GM19455 (cell line): ENCODE data around the gene MEIOSIN.
"Not testable (repeated sequence)": the region's sequence is repeated elsewhere in the genome, so short reads cannot be mapped to it uniquely, and the experiment has no call there.

Source experiments
- ATAC-seq: cut with Tn5 transposase; IDR thresholded peaks from one replicate; pipeline ENCODE4 v1.9.1; 2021; ENCODE audit not compliant: unreplicated experiment

MEIOSIN gene, protein sequence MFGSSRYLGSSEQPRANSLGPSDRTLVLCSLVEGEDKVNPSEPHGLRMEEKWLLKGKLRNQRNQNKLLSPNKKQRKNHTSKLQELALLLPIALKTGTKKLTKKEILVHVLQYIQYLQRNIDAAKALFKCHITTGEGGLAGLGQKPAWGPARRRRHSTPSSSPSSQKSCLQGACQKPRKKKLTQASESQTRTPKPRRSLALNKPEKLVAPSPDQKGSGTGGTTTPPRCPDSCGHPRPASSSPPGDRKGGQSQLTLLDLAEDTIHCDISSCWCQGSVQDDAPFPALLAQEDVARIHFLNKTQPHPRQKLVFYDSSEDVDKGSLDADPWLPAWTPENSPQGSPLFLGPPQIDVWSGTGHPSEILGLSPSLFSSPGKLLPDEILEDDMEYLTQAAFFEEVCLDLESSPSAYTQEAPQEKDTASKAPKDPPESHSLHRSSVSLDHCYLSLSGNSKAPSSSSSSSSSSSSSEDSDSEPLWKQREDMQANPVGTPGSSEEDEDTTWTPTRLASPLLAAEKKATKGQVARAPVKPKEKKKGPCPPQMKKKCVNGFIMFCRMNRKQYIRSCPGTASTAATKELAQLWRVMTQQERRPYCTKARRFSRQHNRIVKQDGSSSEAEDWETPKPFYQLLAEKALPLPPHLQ

DNA sequence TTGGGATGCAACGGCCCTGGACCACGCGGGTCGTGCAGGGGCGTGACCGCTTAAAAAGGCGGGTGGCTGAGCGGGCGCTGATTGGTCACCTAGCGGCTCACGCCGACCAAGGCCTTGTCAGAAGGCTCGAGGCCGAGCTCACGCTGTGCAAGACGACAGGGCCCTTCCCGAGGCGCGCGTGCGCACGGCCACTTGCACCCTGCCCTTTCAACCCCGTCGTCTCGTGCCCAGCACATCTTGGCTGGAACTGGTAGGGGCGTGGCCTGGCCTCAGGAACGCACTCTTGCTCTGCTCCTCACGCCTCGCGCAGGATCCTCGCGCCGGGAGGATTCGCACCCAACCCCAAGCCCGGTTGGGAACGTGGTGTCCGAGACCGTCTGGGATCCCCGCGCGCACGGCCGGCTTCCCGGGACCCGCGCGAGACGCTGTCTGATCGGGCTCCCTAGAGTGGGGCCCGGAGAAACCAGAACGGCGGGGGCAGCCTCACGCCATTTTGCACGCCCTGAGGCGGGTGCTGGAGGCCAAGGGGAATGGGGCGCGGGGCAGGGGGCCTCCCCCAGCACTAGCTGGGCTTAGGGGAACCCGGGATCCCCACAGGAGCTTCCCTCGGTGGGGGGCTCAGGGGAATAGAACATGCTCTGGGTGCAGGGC is at the start of gene MEIOSIN:
Gene MEIOSIN, plus strand, starts transcription at position 280 of the 651 bp plus-strand sequence. CDS start 1,938 bp downstream, outside the sequence.
- ATAC-seq, result no peak

DNA sequence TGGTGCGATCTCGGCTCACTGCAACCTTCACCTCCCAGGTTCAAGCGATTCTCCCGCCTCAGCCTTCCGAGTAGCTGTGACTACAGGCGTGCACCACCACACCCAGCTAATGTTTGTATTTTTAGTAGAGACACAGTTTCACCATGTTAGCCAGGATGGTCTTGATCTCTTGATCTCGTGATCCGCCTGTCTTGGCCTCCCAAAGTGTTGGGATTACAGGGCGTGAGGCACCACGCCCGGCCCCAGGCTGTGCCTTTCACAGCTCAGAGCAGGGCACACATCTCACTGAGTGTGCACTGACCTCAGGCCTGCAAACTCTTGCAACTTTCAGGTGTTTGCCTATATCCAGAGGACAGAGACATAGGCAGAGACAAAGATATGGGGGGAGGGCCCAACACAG is 48.2 kb upstream of the MEIOSIN start:
- not testable (repeated sequence) for ATAC-seq

DNA sequence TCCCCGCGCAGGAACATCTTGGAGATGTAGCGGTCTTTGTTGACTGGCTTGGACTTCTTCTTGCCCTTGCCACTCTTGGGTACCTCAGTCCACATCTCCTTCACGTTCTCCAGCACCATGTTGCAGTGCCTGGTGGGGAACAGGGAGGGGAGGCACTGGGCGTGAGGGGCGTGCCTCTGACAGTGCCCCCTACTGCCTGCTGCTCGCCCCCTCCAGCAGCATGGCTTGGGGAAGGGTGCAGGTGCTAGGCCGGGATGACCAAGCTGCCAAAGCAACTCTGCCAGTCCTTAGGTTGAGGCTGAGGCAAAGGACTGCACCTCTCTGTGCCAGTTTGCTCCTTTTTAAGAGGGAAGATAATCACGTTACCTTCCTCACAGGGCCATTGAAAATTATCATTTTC is 45.6 kb upstream of the MEIOSIN start:
- no peak for ATAC-seq

DNA sequence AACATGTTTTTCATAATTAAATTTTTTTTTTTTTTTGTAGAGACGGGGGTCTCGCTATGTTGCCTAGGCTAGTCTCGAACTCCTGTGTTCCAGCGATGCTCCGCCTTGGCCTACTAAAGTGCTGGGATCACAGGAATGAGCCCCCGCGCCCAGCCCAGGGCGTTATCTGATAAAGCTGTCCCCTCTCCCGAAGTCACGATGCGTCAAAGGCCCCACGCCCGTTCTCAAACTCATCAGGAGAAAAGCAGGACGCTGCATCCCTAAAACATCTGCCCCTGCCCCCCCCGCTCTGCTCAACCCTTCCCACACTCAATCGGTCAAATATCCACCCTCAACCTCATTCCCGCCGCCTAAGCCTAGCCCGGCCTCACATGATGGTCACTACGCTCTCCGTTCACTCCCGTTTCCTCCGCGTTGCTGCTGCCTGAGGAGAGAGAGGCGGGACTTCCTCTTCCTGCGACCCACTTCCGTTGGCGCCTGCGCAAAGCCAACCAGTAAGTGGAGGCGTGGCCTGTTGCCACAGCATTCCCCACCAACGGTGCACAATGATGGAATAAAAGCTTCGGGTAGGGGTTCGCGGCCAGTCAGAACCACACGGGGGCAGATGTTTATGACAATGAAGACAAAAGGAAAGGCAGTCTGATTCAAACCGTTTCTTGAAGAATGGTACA is 41.6 kb upstream of the MEIOSIN start, which contains the start of gene SNRPD2:
Gene SNRPD2, minus strand, starts transcription at position 438 of the 671 bp plus-strand sequence. Its CDS starts 65 bp downstream, at position 373.
- ATAC-seq, result peak; percentile 50

DNA sequence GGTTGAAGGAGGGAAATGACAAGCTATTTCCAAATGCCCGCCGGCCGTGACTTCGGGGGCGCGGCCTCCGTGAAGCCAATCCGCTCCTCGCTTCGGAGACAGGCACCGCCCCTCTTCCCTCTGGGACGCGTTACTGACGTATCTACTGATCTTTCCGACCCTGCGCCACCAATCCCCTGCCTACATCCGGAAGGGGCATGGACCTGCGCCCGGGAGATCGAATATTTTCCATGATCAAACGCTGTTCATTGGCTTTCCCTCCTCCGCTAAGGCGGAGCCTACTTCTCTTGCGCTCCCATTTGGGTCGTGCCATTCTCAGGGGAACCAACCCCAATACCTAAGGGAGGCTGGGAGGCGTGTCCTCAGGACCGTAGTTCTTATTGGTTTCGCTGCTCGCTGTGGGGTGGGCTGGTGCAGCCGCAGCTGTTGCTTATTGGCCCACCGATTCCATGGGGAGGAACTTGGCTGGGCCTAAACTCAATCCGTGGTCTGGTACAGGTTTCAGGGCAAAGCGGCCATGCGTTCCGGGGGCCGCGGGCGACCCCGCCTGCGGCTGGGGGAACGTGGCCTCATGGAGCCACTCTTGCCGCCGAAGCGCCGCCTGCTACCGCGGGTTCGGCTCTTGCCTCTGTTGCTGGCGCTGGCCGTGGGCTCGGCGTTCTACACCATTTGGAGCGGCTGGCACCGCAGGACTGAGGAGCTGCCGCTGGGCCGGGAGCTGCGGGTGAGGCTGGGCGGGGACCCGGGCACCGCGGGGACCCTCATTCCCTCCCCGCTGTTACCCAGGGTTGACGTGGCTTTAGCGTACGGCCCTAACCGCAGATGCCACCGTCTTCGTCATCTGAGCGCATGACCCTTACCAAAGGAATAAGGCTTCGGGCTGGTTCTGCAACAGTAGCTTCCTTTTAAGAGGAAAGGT is 40.8 kb upstream of the MEIOSIN start, which contains the start of gene QPCTL:
Gene QPCTL, plus strand, starts transcription at position 480 of the 919 bp plus-strand sequence. Its CDS starts 38 bp downstream, at position 518.
- peak; percentile 82 for ATAC-seq

DNA sequence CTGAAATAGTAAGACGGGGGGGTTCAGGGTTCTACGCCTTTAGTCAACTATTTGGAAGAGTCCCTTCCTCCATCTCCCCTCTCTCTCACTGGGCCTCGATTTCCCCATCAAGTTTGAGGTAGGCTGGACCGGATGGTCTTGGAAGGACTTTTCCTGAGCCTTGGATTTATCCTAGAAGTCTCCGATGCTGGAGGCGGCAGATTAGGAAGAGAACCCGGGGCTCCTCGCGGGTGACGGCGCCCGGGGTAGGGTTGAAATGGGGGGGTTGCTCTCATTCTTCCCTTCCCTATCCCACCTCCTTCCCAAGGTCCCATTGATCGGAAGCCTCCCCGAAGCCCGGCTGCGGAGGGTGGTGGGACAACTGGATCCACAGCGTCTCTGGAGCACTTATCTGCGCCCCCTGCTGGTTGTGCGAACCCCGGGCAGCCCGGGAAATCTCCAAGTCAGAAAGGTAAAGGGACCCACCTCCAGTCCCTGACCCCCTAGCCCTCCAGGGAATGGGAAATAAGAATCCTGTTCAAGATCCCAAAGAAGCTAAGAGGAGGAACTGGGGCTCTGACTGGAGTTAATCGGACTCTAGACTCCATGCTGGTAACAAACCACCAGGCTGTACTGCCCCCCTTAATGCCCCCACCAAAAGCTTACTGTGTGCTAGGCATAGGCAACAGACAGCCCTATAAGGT is 40.0 kb upstream of the MEIOSIN start:
- ATAC-seq, result no peak

DNA sequence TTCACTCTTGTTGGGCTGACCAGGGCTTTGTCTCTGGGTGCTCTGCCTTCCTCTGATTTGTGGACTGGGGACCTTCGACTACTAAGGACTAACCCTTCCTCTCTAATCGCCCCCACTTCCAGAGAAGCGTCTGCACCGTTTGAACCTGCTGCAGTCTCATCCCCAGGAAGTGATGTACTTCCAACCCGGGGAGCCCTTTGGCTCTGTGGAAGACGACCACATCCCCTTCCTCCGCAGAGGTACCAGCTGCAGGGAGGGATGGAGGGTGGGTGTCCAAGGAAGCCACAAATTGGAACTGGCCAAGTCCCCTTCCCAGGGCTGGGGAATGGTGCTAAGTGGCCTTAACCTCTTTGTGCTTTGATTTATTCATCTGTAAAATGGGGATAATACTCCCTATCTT is 31.6 kb upstream of the MEIOSIN start:
- no peak for ATAC-seq

DNA sequence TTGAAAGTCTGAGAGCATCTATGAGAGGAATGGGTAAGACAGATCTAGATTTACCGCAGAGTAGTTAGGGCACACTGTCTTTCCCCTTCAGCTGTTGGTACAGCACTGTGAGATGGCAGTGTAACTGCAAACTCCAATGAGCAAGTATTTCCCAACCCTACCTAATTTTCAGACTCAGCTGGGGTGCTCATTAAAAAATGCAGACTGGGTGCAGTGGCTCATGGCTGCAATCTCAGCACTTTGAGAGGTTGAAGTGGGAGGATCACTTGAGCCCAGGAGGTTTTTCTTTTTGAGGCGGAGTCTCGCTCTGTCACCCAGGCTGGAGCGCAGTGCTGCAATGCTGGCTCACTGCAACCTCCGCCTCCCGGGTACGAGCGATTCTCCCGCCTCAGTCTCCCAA is 28.1 kb upstream of the MEIOSIN start:
- ATAC-seq, result no peak

DNA sequence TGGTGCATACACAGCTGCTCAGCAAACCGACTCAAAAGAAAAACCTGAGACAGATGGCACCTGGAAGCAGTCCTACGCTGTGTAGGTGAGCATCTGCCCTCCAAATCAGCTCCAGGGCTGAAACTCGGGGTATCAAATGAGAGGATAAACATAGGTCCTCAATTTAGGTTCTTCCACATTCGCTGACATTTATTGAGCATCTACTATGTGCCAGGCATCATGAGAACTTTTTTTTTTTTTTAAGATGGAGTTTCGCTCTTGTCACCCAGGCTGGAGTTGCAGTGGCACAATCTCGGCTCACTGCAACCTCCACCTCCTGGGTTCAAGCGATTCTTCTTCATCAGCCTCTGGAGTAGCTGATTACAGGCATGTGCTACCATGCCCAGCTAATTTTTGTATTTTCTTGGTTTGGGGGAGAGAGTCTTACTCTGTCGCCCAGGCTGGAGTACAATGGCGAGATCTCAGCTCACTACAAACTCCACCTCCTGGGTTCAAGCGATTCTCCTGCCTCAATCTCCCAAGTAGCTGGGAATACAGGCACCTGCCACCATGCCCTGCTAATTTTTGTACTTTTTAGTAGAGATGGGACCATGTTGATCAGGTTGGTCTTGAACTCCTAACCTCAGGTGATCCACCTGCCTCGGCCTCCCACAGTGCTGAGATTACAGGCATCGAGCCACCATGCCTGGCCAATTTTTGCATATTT is 27.4 kb upstream of the MEIOSIN start:
- ATAC-seq, result no peak

DNA sequence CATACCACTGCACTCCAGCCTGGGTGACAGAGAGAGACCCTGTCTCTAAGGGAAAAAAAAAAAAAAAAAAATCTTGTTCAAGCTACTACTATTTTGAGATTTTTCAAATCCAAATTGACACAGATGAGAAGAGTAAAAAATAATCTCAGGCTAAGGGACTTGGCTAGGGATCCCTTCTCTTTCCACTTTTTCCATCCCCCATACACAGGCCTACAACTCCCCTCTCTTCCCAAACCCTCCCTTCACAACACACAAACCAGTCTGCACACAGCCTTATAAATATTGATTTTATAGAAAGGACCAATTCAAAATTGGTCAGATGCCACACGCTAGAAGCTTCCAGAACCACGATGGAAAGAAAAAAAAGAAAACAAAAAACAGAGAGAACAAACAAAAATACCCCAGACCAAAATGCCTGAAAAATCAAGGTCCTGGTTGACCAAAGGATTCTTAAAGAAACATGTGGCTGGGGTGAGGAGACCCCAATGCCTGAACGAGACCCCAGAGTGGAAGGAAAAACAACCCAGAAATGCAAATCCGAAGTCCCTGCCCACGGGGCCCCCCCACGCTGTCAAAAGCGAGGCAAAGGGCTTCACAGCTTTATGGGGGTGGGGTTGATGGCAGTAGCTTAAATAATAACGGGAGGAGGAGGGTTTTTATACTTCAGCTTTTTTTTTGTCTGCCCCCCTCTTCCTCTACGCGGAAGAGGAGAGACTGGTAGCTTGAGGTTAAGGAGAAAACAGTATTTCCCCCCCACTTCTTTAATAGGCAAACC is 22.7 kb upstream of the MEIOSIN start:
- ATAC-seq, result no peak

DNA sequence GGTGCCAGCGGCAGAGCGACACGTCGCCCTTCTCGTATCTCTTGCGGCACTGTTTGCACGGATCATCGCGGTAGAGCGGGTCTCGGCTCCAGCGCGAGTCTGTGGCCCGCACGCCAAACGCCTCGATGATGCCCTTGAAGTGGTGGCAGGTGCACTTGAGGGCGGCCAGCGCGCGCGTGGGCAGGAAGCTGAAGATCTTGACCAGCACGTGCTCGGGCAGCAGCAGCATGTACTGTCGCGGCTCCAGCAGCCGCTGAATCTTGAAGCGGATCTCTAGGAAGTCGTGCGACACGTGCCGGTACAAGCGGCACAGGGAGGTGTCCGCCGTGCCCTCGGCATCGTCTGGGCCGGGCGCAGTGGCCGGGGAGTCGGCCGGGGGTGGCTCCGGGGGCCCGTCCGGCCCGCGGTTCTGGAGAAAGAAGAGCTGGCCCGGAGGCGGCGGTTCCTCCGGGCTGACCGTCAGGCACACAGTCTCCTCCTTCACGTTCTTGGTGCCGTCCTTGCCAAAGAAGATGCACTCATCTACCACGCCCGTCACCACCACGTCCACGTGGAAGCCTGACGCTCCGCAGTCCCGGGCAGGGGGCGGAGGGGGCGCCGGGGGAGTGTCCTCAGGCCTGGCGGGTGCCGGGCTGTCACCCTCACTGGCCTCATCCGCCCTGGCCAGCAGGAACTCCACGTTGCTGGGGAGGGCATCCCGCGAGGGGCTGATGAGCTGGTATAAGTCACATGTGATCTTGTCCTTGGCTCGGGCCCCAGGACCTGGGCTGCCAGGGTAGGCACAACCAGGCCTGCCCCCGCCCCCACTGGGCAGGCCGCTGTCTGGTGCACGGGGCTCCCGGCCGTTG is 21.2 kb upstream of the MEIOSIN start:
- ATAC-seq, result no peak

DNA sequence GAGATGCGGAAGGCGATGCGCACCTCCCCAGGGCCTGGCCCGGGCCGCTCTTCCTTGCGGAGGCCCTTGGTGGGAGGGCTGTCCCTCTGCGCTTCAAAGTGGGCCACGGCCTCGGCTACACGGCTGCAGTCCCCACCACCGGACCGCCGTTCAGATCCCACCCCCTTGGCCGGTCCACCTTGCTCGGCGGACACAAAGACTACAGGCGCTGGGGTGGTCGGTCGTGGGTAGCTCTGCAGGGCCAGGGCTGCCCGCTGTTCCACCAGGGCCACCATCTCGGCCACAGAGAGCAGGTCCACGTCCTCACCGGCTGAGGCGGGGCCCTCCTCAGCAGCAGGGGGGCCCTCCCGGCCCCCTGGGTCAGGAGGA is 20.6 kb upstream of the MEIOSIN start:
- no peak for ATAC-seq

DNA sequence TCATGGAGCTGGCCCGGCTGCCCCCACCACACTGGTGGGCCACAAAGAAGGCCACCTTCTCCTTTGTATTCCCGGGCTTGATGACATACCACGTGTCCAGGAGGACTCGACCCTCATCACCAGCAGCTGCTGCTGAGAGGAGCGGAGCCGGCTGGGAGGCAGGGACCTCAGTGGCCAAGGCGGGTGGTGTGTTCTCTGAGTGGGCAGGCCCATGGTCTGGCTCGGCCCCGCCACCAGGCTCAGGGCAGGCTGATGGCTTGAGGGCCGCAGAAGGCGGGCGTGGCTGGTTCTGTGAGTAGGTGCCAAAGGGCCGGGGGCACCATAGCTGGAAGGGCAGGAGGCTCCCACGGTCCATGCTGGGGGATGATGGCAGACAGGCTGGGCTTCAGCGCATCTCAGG is 20.1 kb upstream of the MEIOSIN start:
- ATAC-seq, result no peak

DNA sequence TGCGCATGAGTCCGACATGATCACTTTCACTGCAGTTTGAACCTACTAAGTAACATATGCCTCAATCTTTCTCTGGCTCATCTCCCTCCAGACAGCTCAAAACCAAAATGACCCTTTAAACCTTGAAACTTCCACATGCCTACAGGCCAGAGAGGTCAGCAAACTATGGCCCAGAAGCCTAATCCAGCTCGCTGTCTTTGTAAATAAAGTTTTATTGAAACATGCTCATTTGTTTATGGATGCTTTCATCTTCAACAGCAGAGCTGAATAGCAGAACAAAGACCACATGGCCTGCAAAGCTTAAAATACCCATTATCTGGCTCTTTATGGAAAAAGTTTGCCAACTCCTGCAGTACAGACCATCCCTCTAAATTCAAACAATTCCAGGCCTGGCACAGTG is 18.1 kb upstream of the MEIOSIN start:
- no peak for ATAC-seq

DNA sequence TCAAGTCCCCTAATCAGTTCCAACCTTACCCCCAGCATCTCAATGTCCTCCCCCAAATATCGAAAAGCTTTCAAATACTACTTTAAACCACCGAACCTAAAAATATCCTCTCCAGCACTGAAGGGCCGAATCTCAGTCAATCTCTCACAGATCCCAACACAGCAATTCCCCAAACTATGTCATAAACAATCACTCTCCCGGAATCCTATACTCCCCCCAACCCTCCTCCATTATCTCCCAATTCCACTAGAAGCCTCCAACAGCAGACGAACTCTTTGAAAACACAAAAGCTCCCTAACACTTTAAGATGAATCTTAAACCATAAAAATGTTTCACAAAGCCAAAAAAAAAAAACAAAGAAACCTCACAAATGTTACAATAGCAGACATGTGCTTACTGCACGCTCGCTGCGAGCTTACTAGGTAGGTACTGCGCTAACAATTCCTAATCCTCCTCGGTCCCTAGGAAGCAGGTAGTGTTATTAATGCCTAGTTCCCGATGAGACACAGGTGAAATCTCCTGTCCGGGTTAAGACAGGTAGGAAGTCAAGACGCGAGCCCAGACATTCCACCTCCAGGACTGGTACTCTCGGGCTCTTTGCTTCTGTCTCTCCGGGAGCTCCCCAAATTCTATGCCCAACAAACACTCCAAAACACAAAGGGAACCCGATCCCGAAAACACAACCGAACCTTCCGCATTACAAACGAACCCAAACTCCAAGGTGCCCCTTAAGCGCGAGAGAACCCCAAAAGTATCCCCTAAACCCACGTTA is 16.7 kb upstream of the MEIOSIN start:
- no peak for ATAC-seq

DNA sequence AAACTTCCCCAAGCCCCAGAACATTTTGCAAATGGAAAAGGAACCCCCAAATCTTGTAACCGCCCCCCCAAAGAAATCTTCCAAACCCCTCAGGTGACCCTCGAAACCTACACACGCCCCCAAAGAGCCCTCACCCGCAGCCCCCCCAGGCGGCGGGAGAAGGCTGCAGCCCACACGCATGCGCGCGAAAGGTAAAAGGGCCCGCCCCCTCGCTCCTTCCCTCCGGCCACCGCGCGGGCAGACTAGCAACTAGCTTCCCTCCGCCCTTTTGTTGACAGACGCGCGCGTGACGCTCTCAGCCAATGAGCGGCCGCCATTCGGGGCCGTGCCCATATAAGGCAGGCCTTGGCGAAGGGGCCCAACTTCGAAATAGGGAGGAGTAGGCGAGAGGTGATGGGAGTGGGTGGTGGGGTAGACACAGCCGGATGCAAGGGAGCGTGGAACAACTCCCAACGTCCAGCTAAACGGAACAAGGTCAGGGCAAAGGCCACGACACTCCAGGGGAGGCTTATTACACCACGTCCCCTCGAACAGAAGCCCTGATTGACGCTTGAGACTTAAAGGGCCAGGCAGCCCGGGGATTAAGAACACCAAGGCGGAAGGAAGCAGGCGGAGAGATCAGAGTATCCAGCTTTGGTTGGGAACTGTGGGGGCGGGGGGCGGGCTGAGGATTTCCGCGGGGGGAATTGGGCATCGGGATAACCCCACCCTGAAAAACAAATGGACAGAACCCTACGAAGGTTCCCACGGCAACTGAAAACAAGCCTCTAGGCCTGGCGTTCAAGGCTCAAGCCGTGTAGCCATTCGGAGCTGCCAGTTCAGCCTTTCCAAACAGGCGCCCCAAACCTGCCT is 15.9 kb upstream of the MEIOSIN start:
- ATAC-seq, result peak; percentile 91
